Body of pancreas (tissue), 4 donors: ENCODE data around the gene SLC38A10.

Experiments used
- POLR2A ChIP-seq, 3 donors: fragments of 450-650 bp; IDR thresholded peaks; one replicate each; pipeline ENCODE4 v1.6.1; 2016; ENCODE audit warnings: antibody characterized with exemption in 3 of 3, mild to moderate bottlenecking in 2 of 3
- TF ChIP-seq, protein P1 (sequence below), 7 experiments: fragments of 450-650 bp in 4 of 7; fragments of 200-600 bp in 3 of 7; sonication (generic) in 3 of 7; IDR thresholded peaks; one replicate each; pipeline ENCODE4 v1.5.1; 2016 to 2019; ENCODE audit warnings: antibody characterized with exemption in 7 of 7

DNA sequence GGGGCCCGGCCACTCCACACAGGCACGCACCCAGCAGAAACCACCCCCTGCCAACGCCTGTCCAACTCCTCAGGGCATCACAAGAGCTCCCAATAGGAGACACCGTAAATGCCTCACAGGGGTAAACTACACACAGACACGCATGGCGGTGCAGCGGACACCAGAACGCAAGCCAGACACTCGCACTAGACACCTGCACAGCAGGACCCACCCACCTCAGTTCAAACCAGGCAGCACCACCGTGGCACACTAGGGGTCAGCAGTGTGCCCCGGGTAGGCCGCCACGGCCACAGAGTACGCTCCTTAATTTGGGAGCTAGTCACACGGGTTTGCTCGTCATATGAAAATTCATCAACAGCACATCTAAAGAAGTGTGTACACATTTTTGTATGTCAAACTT lies 3.4 kb downstream of the SLC38A10 start:
- TF ChIP-seq, protein P1, sequence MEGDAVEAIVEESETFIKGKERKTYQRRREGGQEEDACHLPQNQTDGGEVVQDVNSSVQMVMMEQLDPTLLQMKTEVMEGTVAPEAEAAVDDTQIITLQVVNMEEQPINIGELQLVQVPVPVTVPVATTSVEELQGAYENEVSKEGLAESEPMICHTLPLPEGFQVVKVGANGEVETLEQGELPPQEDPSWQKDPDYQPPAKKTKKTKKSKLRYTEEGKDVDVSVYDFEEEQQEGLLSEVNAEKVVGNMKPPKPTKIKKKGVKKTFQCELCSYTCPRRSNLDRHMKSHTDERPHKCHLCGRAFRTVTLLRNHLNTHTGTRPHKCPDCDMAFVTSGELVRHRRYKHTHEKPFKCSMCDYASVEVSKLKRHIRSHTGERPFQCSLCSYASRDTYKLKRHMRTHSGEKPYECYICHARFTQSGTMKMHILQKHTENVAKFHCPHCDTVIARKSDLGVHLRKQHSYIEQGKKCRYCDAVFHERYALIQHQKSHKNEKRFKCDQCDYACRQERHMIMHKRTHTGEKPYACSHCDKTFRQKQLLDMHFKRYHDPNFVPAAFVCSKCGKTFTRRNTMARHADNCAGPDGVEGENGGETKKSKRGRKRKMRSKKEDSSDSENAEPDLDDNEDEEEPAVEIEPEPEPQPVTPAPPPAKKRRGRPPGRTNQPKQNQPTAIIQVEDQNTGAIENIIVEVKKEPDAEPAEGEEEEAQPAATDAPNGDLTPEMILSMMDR (IDR thresholded peaks at IDR 0.05) = peak; percentile 68 to 92 (median 85)
- TF ChIP-seq POLR2A (IDR thresholded peaks at IDR 0.05) = no peak
